Activated naive CD8-positive, alpha-beta T cell treated with anti-CD3 and anti-CD28 coated beads, Interleukin-2, amount 50 U/mL, for 24 hours (primary cell): ENCODE data around the gene TBC1D3B.
A peak's percentile ranks its signal among the peaks of the same experiment; 100 is the strongest.

Experiments used
- ATAC-seq: fragments of 150-1000 bp; cut with Tn5 transposase; one replicate; pipeline ENCODE4 v1.10.0; 2021
- DNase-seq: peaks from one replicate; pipeline ENCODE4 v3.0.0; 2021
- H3K27ac Mint-ChIP-seq: one replicate; pipeline ENCODE4 v1.8.0; 2021; ENCODE audit warnings: mild to moderate bottlenecking, mixed read lengths
- H3K27me3 Mint-ChIP-seq: one replicate; pipeline ENCODE4 v1.8.0; 2021; ENCODE audit warnings: mixed read lengths
- H3K36me3 Mint-ChIP-seq: one replicate; pipeline ENCODE4 v1.8.0; 2021; ENCODE audit warnings: low read depth, mixed read lengths
- H3K4me1 Mint-ChIP-seq: one replicate; pipeline ENCODE4 v1.8.0; 2021; ENCODE audit warnings: mixed read lengths
- H3K4me3 Mint-ChIP-seq: one replicate; pipeline ENCODE4 v1.8.0; 2021; ENCODE audit warnings: mild to moderate bottlenecking, moderate library complexity, mixed read lengths
- H3K9me3 Mint-ChIP-seq: one replicate; pipeline ENCODE4 v1.8.0; 2021; ENCODE audit warnings: mixed read lengths

TBC1D3B gene

DNA sequence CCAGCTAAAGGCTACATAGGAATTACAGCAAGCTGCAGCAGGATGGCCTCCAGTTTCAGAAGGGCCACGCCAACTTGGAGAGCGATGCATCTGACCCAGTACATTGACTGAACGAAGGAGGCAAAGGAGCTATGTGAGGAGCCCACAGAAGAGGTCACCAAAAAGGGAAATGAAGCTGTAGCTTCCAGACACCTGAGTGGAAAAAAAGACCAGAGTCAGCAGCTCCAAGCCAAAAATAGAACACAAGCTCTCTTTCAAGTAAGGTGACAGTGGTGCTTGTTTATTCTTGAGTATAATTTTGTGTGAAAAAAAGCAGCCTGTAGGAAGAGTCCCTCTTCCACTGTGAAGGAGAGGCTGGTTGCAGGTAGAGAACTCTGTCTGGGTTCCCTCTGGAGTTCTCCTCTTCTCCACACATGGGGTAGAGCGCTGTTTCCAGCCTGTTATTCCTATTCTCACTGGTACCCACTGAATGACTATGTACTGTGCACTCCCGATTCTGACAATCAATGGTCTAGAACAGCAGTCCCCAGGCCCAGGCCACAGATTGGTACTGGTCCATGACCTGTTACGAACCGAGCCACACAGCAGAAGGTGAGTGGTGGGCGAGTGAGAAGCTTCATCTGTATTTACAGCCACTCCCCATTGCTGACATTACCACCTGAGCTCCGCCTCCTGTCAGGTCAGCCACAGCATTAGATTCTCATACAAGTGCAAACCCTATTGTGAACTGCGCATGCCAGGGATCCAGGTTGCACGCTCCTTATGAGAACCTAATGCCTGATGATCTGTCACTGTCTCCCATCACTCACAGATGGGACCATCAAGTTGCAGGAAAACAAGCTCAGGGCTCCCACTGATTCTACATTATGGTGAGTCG, 57.7 kb downstream of the TBC1D3B start:
- Mint-ChIP-seq H3K9me3 (peaks cover 3% of the 10 kb centered on the region), H3K4me3 (peak overlapping the region; percentile 1)

DNA sequence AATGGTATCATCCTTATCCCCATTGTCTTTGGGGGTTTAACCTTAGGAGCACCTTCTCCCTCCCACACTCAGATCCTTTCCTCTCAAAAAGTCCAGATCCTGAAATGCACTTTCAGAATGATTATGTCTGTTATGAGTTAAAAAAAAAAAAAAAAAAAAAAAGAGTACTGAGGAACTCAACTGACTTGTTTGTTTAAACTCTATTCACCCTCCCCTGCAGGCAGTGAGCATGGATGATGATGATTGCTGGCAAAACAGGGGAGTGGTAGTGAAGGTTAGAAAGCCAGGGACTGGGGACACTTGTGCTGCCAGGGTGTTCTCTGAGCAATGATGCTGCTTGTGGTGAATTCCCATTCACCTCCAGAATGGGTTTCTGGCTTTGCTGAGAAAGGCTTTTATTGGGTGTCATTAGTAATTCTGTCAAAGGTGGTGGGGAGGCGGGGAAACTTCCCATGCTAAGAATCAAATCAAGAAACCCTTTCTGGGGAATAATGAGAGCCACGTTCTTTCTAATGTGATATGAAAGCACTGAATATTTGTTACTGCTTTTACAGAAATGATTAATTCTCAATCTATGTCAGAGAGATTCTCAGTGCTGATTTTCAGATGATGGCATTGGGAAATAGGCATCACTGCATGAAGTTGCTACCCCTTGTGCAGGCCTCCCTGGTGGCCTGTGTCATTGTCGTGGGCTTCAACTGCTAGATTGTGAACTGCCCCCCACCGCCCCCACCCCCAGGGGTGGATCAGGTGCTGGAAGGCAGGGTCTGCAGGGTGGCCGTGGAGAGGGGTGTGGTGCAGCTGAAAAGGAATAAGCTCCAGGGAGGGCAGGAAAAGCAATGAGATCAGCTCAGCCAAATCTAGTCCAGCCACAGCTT, 58.7 kb downstream of the TBC1D3B start:
- peak overlapping the region; percentile 62 for H3K27ac Mint-ChIP-seq
- H3K4me3 Mint-ChIP-seq: peak overlapping the region; percentile 11
- DNase-seq (peak; percentile 51), ATAC-seq (peak; percentile 90)
- peaks cover 21% of the 10 kb centered on the region for H3K27me3 Mint-ChIP-seq
- H3K4me1 Mint-ChIP-seq: peaks cover 46% of the 10 kb centered on the region
- H3K36me3 Mint-ChIP-seq: peaks cover 3% of the 10 kb centered on the region
- peaks cover 9% of the 10 kb centered on the region for H3K9me3 Mint-ChIP-seq

More for the DNA sequence above, 57.7 kb downstream of the TBC1D3B start:
- Mint-ChIP-seq H3K4me1 (peaks cover 46% of the 10 kb centered on the region), H3K27me3 (peaks cover 21% of the 10 kb centered on the region), H3K27ac (peak overlapping the region; percentile 62), H3K36me3 (peaks cover 2% of the 10 kb centered on the region)
- ATAC-seq (no peak), DNase-seq (no peak)
